Nephron (organoid): ENCODE results near the gene ECHDC1.

Source experiments
- H3K27ac Mint-ChIP-seq, 3 experiments: 2 replicates each; pipeline ENCODE4 v1.8.0; 2020; ENCODE audit warnings: mixed read lengths in 3 of 3, mild to moderate bottlenecking in 2 of 3, moderate library complexity in 1 of 3
- H3K27me3 Mint-ChIP-seq: 2 replicates; pipeline ENCODE4 v1.8.0; 2021; ENCODE audit warnings: low read depth, mild to moderate bottlenecking, moderate library complexity, mixed read lengths
- H3K36me3 Mint-ChIP-seq: 2 replicates; pipeline ENCODE4 v1.8.0; 2020; ENCODE audit warnings: low read depth, mixed read lengths
- H3K4me1 Mint-ChIP-seq: 2 replicates; pipeline ENCODE4 v1.8.0; 2020; ENCODE audit warnings: mixed read lengths
- H3K4me3 Mint-ChIP-seq, 3 experiments: 2 replicates each; pipeline ENCODE4 v1.8.0; 2020; ENCODE audit warnings: mild to moderate bottlenecking in 3 of 3, mixed read lengths in 3 of 3, moderate library complexity in 2 of 3
- H3K9me3 Mint-ChIP-seq: 2 replicates; pipeline ENCODE4 v1.8.0; 2020; ENCODE audit warnings: mixed read lengths
- CTCF ChIP-seq, 3 experiments: fragments of 200-600 bp; sonication (generic); IDR thresholded peaks; one replicate each; pipeline ENCODE4 v1.5.0; 2021; ENCODE audit warnings: antibody characterized with exemption in 3 of 3; ENCODE audit not compliant: unreplicated experiment in 3 of 3

ECHDC1 gene

GRCh38 chr6:127343809-127344659, 625 bp upstream of the ECHDC1 start:
- Mint-ChIP-seq H3K4me1 (no peaks in the 10 kb centered on the region), H3K27me3 (no peaks in the 10 kb centered on the region), H3K4me3 (no peak overlapping the region), H3K27ac (no peak overlapping the region), H3K9me3 (peaks cover 20% of the 10 kb centered on the region), H3K36me3 (peaks cover 27% of the 10 kb centered on the region)
- no peak for TF ChIP-seq CTCF (IDR thresholded peaks at IDR 0.05; ENCODE audit: unreplicated experiment in 3 of 3)

GRCh38 chr6:127342296-127342945, 988 bp downstream of the ECHDC1 start:
- no peak overlapping the region for H3K4me3 Mint-ChIP-seq
- peaks cover 8% of the 10 kb centered on the region for H3K9me3 Mint-ChIP-seq
- H3K27ac Mint-ChIP-seq: no peak overlapping the region
- H3K4me1 Mint-ChIP-seq: no peaks in the 10 kb centered on the region
- TF ChIP-seq CTCF (IDR thresholded peaks at IDR 0.05; ENCODE audit: unreplicated experiment in 3 of 3): no peak
- peaks cover 13% of the 10 kb centered on the region for H3K36me3 Mint-ChIP-seq
- H3K27me3 Mint-ChIP-seq: no peaks in the 10 kb centered on the region

- H3K4me3 Mint-ChIP-seq: no peak overlapping the region
- H3K27me3 Mint-ChIP-seq: no peaks in the 10 kb centered on the region
- H3K4me1 Mint-ChIP-seq: no peaks in the 10 kb centered on the region
- H3K9me3 Mint-ChIP-seq: peaks cover 3% of the 10 kb centered on the region
- no peak for TF ChIP-seq CTCF (IDR thresholded peaks at IDR 0.05; ENCODE audit: unreplicated experiment in 3 of 3)
- H3K36me3 Mint-ChIP-seq: peaks cover 8% of the 10 kb centered on the region
- H3K27ac Mint-ChIP-seq: peak overlapping the region in 1 of 3 experiments; percentile 48
These were observed 1.8 kb downstream of the ECHDC1 start for GRCh38 chr6:127341471-127342202.

GRCh38 chr6:127340171-127340570, 3.2 kb downstream of the ECHDC1 start:
- no peaks in the 10 kb centered on the region for H3K9me3 Mint-ChIP-seq
- no peak overlapping the region for H3K27ac Mint-ChIP-seq
- H3K4me3 Mint-ChIP-seq: no peak overlapping the region
- no peaks in the 10 kb centered on the region for H3K4me1 Mint-ChIP-seq
- H3K27me3 Mint-ChIP-seq: no peaks in the 10 kb centered on the region
- TF ChIP-seq CTCF (IDR thresholded peaks at IDR 0.05; ENCODE audit: unreplicated experiment in 3 of 3): no peak
- peaks cover 3% of the 10 kb centered on the region for H3K36me3 Mint-ChIP-seq

- TF ChIP-seq CTCF (IDR thresholded peaks at IDR 0.05; ENCODE audit: unreplicated experiment in 3 of 3): no peak
- Mint-ChIP-seq H3K4me1 (no peaks in the 10 kb centered on the region), H3K36me3 (peaks cover 11% of the 10 kb centered on the region), H3K9me3 (no peaks in the 10 kb centered on the region), H3K27me3 (no peaks in the 10 kb centered on the region), H3K4me3 (no peak overlapping the region), H3K27ac (no peak overlapping the region)
These were observed 4.5 kb downstream of the ECHDC1 start for GRCh38 chr6:127338936-127339335.
